RWPE1 (cell line): ENCODE results near the gene BMP6.

Experiments
- CTCF ChIA-PET: fragments of 350-600 bp; sonication (Branson Sonifier 250); formaldehyde crosslinking; extraction: SDS; loops from one replicate; lab custom pipeline; 2021; lab: Yijun Ruan, JAX
- POLR2A ChIA-PET: fragments of 400-600 bp; formaldehyde crosslinking; extraction: SDS; loops from one replicate; lab custom pipeline; 2020; ENCODE audit warnings: antibody characterized with exemption; ENCODE audit not compliant: low non-redundant PET; lab: Yijun Ruan, JAX
- DNase-seq: peaks from one replicate; pipeline ENCODE4 v3.0.0; 2012; ENCODE audit warnings: low spot score
- H3K27ac ChIP-seq: fragments of 450-650 bp; 2 replicates; pipeline ENCODE4 v1.5.1; 2017
- CTCF ChIP-seq: fragments of 450-650 bp; conservative IDR thresholded peaks from 2 replicates; pipeline ENCODE4 v1.5.1; 2017; ENCODE audit warnings: low read depth, mild to moderate bottlenecking

Gene BMP6

GRCh38 chr6:7785243-7786035 is 59.5 kb downstream of the BMP6 start:
- POLR2A ChIA-PET, result no interaction called here
- no peak for TF ChIP-seq CTCF
- no peak overlapping the region for H3K27ac ChIP-seq
- CTCF ChIA-PET, result interaction anchor here (0.6 kb wide), 2 partner anchors 358 to 894 kb away, joined by 3 read pairs; no protein-coding TSS in a partner anchor
- DNase-seq, result no peak

GRCh38 chr6:7786214-7786661 is 60.3 kb downstream of the BMP6 start:
- DNase-seq, result no peak
- no peak overlapping the region for H3K27ac ChIP-seq
- POLR2A ChIA-PET, result no interaction called here
- TF ChIP-seq CTCF, result no peak
- CTCF ChIA-PET, result interaction anchor here (0.6 kb wide), 1 partner anchor 893 kb away, joined by 3 read pairs; no protein-coding TSS in a partner anchor

GRCh38 chr6:7787137-7787608 is 61.3 kb downstream of the BMP6 start:
- no peak overlapping the region for H3K27ac ChIP-seq
- ChIA-PET POLR2A (no interaction called here), CTCF (no interaction called here)
- TF ChIP-seq CTCF, result peak; percentile 23
- DNase-seq, result peak; percentile 32

GRCh38 chr6:7787731-7788130 is 61.8 kb downstream of the BMP6 start:
- no peak for DNase-seq
- POLR2A ChIA-PET, result no interaction called here
- TF ChIP-seq CTCF, result no peak
- H3K27ac ChIP-seq, result no peak overlapping the region
- CTCF ChIA-PET, result no interaction called here

- DNase-seq, result no peak
- POLR2A ChIA-PET, result no interaction called here
- H3K27ac ChIP-seq, result no peak overlapping the region
- CTCF ChIA-PET, result no interaction called here
- no peak for TF ChIP-seq CTCF
Measured at GRCh38 chr6:7794509-7794908, 68.6 kb downstream of the BMP6 start.

- no peak overlapping the region for H3K27ac ChIP-seq
- CTCF ChIA-PET, result no interaction called here
- no peak for TF ChIP-seq CTCF
- no peak for DNase-seq
- POLR2A ChIA-PET, result no interaction called here
Measured at GRCh38 chr6:7797386-7797785, 71.5 kb downstream of the BMP6 start.
